Stomach (tissue), 4 donors: ENCODE results near the gene KRT9.

Experiments
- CTCF ChIP-seq, 7 experiments: fragments of 450-650 bp in 4 of 7; fragments of 200-600 bp in 3 of 7; sonication (generic) in 3 of 7; IDR thresholded peaks; one replicate each; pipeline ENCODE4 v1.5.1; 2016 to 2019; ENCODE audit warnings: antibody characterized with exemption in 7 of 7, control low read depth in 2 of 7, mild to moderate bottlenecking in 1 of 7
- POLR2A ChIP-seq, 4 donors: fragments of 450-650 bp; IDR thresholded peaks; one replicate each; pipeline ENCODE4 v1.6.1; 2016; ENCODE audit warnings: antibody characterized with exemption in 4 of 4, control low read depth in 2 of 4, mild to moderate bottlenecking in 1 of 4, moderate library complexity in 1 of 4
- POLR2AphosphoS5 ChIP-seq, 3 donors: sonication (generic); formaldehyde crosslinking; IDR thresholded peaks; one replicate each; pipeline ENCODE4 v1.6.1; 2016; ENCODE audit warnings: antibody characterized with exemption in 3 of 3

- TF ChIP-seq CTCF (IDR thresholded peaks at IDR 0.05) (no peak), POLR2AphosphoS5 (IDR thresholded peaks at IDR 0.05) (no peak), POLR2A (IDR thresholded peaks at IDR 0.05) (no peak)
Observed at GRCh38 chr17:41588126-41588810, 16.4 kb upstream of the KRT9 start.
